HepG2 (cell line): ENCODE measurements around the gene GJB1. TPM values are rescaled to one million over a fixed set of nuclear protein-coding genes. Genes with fewer than 3 reads are reported as not detected.
A peak's percentile ranks its signal among the peaks of the same experiment; 100 is the strongest.

Source experiments
- AKAP8 ChIP-seq: sonication (generic); formaldehyde crosslinking; IDR thresholded peaks from 2 replicates; pipeline ENCODE4 v1.5.1; 2020; ENCODE audit warnings: mild to moderate bottlenecking, missing genetic modification reagents
- GABPA ChIP-seq, 2 experiments: IDR thresholded peaks; 2 replicates each; pipeline ENCODE4 v1.6.1; 2011 to 2016; ENCODE audit warnings: low read depth in 2 of 2, low read length in 1 of 2, missing biosample characterization in 1 of 2, missing genetic modification characterization in 1 of 2
- GATAD2A ChIP-seq: IDR thresholded peaks from 2 replicates; pipeline ENCODE4 v1.6.1; 2016
- HDAC1 ChIP-seq: sonication (generic); formaldehyde crosslinking; IDR thresholded peaks from 2 replicates; pipeline ENCODE4 v1.5.1; 2020; ENCODE audit warnings: mild to moderate bottlenecking, missing genetic modification reagents
- MIER3 ChIP-seq: IDR thresholded peaks from 2 replicates; pipeline ENCODE4 v1.6.1; 2016; ENCODE audit warnings: missing compliant biosample characterization, borderline replicate concordance
- NFIB ChIP-seq: sonication (generic); formaldehyde crosslinking; IDR thresholded peaks from 2 replicates; pipeline ENCODE4 v1.9.0; 2021; ENCODE audit warnings: missing genetic modification reagents, mild to moderate bottlenecking, borderline replicate concordance
- NFKBIZ ChIP-seq: IDR thresholded peaks from 2 replicates; pipeline ENCODE4 v1.6.1; 2018; ENCODE audit warnings: missing genetic modification reagents, missing compliant biosample characterization
- SMAD9 ChIP-seq: sonication (generic); formaldehyde crosslinking; IDR thresholded peaks from 2 replicates; pipeline ENCODE4 v1.5.1; 2020; ENCODE audit warnings: mild to moderate bottlenecking, missing genetic modification reagents
- SRF ChIP-seq: IDR thresholded peaks from 2 replicates; pipeline ENCODE4 v1.6.1; 2011; ENCODE audit warnings: mild to moderate bottlenecking, low read depth, low read length, moderate library complexity
- STAG1 ChIP-seq: sonication (generic); formaldehyde crosslinking; IDR thresholded peaks from 2 replicates; pipeline ENCODE4 v1.4.0; 2020; ENCODE audit warnings: missing genetic modification reagents
- YY1 ChIP-seq: IDR thresholded peaks from 2 replicates; pipeline ENCODE4 v1.6.1; 2011; ENCODE audit warnings: low read length, low read depth, moderate library complexity, mild to moderate bottlenecking; ENCODE audit not compliant: insufficient read depth, insufficient replicate concordance
- ZFX ChIP-seq: sonication (generic); formaldehyde crosslinking; IDR thresholded peaks from 2 replicates; pipeline ENCODE4 v1.4.0; 2020; ENCODE audit warnings: mild to moderate bottlenecking, low read depth, missing genetic modification reagents, moderate library complexity
- ZNF124 ChIP-seq: sonication (generic); formaldehyde crosslinking; IDR thresholded peaks from 2 replicates; pipeline ENCODE4 v1.4.0; 2020; ENCODE audit warnings: missing genetic modification reagents
- ZNF207 ChIP-seq: fragments of 450-650 bp; IDR thresholded peaks from 2 replicates; pipeline ENCODE4 v1.6.1; 2016; ENCODE audit warnings: antibody characterized with exemption, borderline replicate concordance
- ZNF678 ChIP-seq: sonication (generic); formaldehyde crosslinking; IDR thresholded peaks from 2 replicates; pipeline ENCODE4 v1.4.0; 2020; ENCODE audit warnings: mild to moderate bottlenecking, missing genetic modification reagents
- ZSCAN30 ChIP-seq: sonication (generic); formaldehyde crosslinking; IDR thresholded peaks from 2 replicates; pipeline ENCODE4 v1.5.0; 2020; ENCODE audit warnings: mild to moderate bottlenecking, missing genetic modification reagents
- polyA plus RNA-seq, 8 experiments: library from polyadenylated mRNA; depleted of rRNA in 3 of 8; stranded (reverse) in 7 of 8; unstranded in 1 of 8; fragments of >200 nt; fragmentation: Illumina TruSeq in 4 of 8; extraction: Trizol in 4 of 8; gene quantifications; 2 replicates each; pipeline versions ENCODE4 v1.2.1 to v1.2.3, GENCODE V29; 2011 to 2016; ENCODE audit warnings: low read depth in 4 of 8, missing spikeins in 1 of 8, mixed read lengths in 1 of 8; ENCODE audit not compliant: insufficient read depth in 1 of 8
- total RNA-seq, 5 experiments: library from RNA; depleted of rRNA; stranded (reverse); fragments of >200 nt; fragmentation: Illumina TruSeq; extraction: Trizol; gene quantifications; 2 replicates each; pipeline ENCODE4 v1.2.3, GENCODE V29; 2016; ENCODE audit warnings: low read depth in 1 of 5
- TF ChIP-seq, protein P1 (sequence below): sonication (generic); formaldehyde crosslinking; IDR thresholded peaks from 2 replicates; pipeline ENCODE4 v1.4.0; 2020; ENCODE audit warnings: missing genetic modification reagents
- TF ChIP-seq, protein P2 (sequence below): sonication (generic); formaldehyde crosslinking; IDR thresholded peaks from 2 replicates; pipeline ENCODE4 v1.4.0; 2020; ENCODE audit warnings: missing genetic modification reagents, borderline replicate concordance
- TF ChIP-seq, protein P3 (sequence below): sonication (generic); formaldehyde crosslinking; IDR thresholded peaks from 2 replicates; pipeline ENCODE4 v1.4.0; 2020; ENCODE audit warnings: missing genetic modification reagents, mild to moderate bottlenecking, borderline replicate concordance
- TF ChIP-seq, protein P4 (sequence below): IDR thresholded peaks from 2 replicates; pipeline ENCODE4 v1.6.1; 2016; ENCODE audit warnings: low read depth, borderline replicate concordance
- TF ChIP-seq, protein P5 (sequence below): sonication (generic); formaldehyde crosslinking; IDR thresholded peaks from 2 replicates; pipeline ENCODE4 v1.5.0; 2020; ENCODE audit warnings: missing genetic modification reagents
- TF ChIP-seq, protein P6 (sequence below): sonication (generic); formaldehyde crosslinking; IDR thresholded peaks from 2 replicates; pipeline ENCODE4 v1.4.0; 2020; ENCODE audit warnings: missing genetic modification reagents

The GJB1 gene
- total and polyA plus RNA-seq, 2 of the 13 experiments (the other 11 are each of a cell fraction or from before 2014, with no cell fraction given), result 111 to 161 TPM

DNA sequence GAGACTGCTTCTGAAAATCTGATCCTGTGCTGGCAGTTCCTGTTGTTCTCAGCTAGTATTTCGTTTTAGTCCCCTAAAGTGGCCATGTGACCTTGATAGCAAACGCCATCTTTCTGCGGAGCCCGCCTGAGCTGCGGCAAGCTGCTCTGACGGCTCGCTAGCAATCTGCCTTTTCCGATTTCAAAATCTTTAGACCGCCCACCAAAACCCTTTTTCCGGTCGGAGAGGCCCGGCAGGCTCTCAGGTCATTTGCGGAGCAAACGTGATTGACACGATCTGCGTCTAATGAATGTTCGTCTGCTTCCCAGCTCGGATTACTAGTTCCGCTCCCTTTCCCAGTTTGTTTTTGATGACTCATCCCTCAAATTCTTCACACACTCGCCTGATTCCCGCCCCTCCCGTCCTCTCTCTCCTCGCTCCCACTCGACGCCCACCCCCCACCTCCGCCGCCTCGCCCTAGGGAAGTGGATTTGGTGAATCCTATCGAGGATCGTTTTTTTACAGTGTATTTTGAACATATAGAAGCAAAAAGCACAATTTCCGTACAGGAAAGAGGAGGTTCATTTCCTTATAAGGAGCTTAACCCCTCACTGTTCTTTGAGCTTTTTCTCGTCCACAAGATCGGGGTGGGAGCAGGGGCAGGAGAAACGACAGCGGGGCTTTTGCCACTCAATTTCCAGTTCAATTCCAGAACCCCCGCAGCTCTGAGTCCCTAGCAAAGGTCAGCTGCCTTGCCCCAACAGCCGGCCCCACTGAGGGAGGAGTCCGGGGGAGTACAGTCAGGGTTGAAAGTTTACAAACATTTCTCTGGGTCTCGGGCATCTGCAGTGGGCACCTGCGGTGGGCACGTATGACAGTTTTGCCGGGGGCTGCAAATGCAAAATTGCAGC is 40.9 kb upstream of the GJB1 start (continued):
- TF ChIP-seq, protein P1, sequence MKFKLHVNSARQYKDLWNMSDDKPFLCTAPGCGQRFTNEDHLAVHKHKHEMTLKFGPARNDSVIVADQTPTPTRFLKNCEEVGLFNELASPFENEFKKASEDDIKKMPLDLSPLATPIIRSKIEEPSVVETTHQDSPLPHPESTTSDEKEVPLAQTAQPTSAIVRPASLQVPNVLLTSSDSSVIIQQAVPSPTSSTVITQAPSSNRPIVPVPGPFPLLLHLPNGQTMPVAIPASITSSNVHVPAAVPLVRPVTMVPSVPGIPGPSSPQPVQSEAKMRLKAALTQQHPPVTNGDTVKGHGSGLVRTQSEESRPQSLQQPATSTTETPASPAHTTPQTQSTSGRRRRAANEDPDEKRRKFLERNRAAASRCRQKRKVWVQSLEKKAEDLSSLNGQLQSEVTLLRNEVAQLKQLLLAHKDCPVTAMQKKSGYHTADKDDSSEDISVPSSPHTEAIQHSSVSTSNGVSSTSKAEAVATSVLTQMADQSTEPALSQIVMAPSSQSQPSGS (CRISPR knock-in tag), result no peak
- TF ChIP-seq NFIB (CRISPR knock-in tag) (no peak), MIER3 (CRISPR knock-in tag) (no peak), NFKBIZ (CRISPR knock-in tag) (no peak), ZFX (CRISPR knock-in tag) (no peak), GATAD2A (CRISPR knock-in tag) (peak; percentile 30), ZSCAN30 (no peak), GABPA (IDR thresholded peaks at IDR 0.05; ENCODE audit: low read depth, low read length) (peak; percentile 56), GABPA (CRISPR knock-in tag; IDR thresholded peaks at IDR 0.05; ENCODE audit: low read depth) (peak; percentile 92), HDAC1 (no peak), YY1 (peak; percentile 85), STAG1 (CRISPR knock-in tag) (no peak), ZNF124 (CRISPR knock-in tag) (no peak), ZNF207 (no peak), ZNF678 (CRISPR knock-in tag) (no peak), SRF (peak; percentile 56), SMAD9 (CRISPR knock-in tag) (no peak), AKAP8 (CRISPR knock-in tag) (no peak)
- TF ChIP-seq, protein P2, sequence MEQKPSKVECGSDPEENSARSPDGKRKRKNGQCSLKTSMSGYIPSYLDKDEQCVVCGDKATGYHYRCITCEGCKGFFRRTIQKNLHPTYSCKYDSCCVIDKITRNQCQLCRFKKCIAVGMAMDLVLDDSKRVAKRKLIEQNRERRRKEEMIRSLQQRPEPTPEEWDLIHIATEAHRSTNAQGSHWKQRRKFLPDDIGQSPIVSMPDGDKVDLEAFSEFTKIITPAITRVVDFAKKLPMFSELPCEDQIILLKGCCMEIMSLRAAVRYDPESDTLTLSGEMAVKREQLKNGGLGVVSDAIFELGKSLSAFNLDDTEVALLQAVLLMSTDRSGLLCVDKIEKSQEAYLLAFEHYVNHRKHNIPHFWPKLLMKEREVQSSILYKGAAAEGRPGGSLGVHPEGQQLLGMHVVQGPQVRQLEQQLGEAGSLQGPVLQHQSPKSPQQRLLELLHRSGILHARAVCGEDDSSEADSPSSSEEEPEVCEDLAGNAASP (CRISPR knock-in tag), result no peak
- TF ChIP-seq, protein P3, sequence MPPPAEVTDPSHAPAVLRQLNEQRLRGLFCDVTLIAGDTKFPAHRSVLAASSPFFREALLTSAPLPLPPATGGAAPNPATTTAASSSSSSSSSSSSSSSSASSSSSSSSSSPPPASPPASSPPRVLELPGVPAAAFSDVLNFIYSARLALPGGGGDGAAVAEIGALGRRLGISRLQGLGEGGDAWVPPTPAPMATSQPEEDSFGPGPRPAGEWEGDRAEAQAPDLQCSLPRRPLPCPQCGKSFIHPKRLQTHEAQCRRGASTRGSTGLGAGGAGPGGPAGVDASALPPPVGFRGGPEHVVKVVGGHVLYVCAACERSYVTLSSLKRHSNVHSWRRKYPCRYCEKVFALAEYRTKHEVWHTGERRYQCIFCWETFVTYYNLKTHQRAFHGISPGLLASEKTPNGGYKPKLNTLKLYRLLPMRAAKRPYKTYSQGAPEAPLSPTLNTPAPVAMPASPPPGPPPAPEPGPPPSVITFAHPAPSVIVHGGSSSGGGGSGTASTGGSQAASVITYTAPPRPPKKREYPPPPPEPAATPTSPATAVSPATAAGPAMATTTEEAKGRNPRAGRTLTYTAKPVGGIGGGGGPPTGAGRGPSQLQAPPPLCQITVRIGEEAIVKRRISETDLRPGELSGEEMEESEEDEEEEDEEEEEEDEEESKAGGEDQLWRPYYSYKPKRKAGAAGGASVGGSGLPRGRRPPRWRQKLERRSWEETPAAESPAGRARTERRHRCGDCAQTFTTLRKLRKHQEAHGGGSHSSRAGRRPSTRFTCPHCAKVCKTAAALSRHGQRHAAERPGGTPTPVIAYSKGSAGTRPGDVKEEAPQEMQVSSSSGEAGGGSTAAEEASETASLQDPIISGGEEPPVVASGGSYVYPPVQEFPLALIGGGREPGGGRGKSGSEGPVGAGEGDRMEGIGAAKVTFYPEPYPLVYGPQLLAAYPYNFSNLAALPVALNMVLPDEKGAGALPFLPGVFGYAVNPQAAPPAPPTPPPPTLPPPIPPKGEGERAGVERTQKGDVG (CRISPR knock-in tag), result no peak
- TF ChIP-seq, protein P4, sequence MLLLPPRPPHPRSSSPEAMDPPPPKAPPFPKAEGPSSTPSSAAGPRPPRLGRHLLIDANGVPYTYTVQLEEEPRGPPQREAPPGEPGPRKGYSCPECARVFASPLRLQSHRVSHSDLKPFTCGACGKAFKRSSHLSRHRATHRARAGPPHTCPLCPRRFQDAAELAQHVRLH (CRISPR knock-in tag), result no peak
- TF ChIP-seq, protein P5, sequence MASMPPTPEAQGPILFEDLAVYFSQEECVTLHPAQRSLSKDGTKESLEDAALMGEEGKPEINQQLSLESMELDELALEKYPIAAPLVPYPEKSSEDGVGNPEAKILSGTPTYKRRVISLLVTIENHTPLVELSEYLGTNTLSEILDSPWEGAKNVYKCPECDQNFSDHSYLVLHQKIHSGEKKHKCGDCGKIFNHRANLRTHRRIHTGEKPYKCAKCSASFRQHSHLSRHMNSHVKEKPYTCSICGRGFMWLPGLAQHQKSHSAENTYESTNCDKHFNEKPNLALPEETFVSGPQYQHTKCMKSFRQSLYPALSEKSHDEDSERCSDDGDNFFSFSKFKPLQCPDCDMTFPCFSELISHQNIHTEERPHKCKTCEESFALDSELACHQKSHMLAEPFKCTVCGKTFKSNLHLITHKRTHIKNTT (CRISPR knock-in tag), result no peak
- TF ChIP-seq, protein P6, sequence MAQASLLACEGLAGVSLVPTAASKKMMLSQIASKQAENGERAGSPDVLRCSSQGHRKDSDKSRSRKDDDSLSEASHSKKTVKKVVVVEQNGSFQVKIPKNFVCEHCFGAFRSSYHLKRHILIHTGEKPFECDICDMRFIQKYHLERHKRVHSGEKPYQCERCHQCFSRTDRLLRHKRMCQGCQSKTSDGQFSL (CRISPR knock-in tag), result no peak
